Lung (tissue), 12 donors: ENCODE results near the gene TRIM58. TPM values are rescaled to one million over a fixed set of nuclear protein-coding genes. Genes with fewer than 3 reads are reported as not detected.

Experiments used
- ATAC-seq: fragments of 200-7000 bp; cut with Tn5 transposase; one replicate; pipeline ENCODE4 v1.9.1; 2020; ENCODE audit warnings: moderate number of reproducible peaks; ENCODE audit not compliant: insufficient read depth, low FRiP score
- DNase-seq, 3 donors: peaks; one replicate each; pipeline ENCODE4 v3.0.0-alpha.2; 2013 to 2017
- H3K27ac ChIP-seq, 2 donors: one replicate each; pipeline ENCODE4 v1.5.1; 2013; ENCODE audit warnings: mild to moderate bottlenecking in 2 of 2, moderate library complexity in 2 of 2, control low read depth in 1 of 2, inconsistent platforms in 1 of 2, low read depth in 1 of 2, low read length in 1 of 2
- H3K27me3 ChIP-seq, 3 donors: one replicate each; pipeline ENCODE4 v1.5.1; 2013; ENCODE audit warnings: low read length in 2 of 3; ENCODE audit not compliant: control insufficient read depth in 3 of 3, insufficient read depth in 3 of 3
- H3K36me3 ChIP-seq, 4 donors: one replicate each; pipeline ENCODE4 v1.5.1; 2013; ENCODE audit warnings: low read length in 4 of 4, mild to moderate bottlenecking in 1 of 4, moderate library complexity in 1 of 4; ENCODE audit not compliant: control insufficient read depth in 4 of 4, insufficient read depth in 4 of 4
- H3K4me1 ChIP-seq, 5 donors: one replicate each; pipeline ENCODE4 v1.5.1; 2013; ENCODE audit warnings: low read length in 5 of 5, mild to moderate bottlenecking in 2 of 5, moderate library complexity in 1 of 5; ENCODE audit not compliant: control insufficient read depth in 5 of 5, insufficient read depth in 5 of 5
- H3K4me3 ChIP-seq: one replicate; pipeline ENCODE4 v1.5.1; 2013; ENCODE audit warnings: mild to moderate bottlenecking, control low read depth, moderate library complexity
- H3K9ac ChIP-seq, 2 donors: one replicate each; pipeline ENCODE4 v1.5.1; 2013; ENCODE audit warnings: low read length in 2 of 2, control low read depth in 1 of 2; ENCODE audit not compliant: insufficient read depth in 1 of 2
- H3K9me3 ChIP-seq, 4 donors: one replicate each; pipeline ENCODE4 v1.5.1; 2013; ENCODE audit warnings: low read length in 3 of 4, mild to moderate bottlenecking in 1 of 4, moderate library complexity in 1 of 4; ENCODE audit not compliant: control insufficient read depth in 4 of 4, insufficient read depth in 3 of 4
- CTCF ChIP-seq: IDR thresholded peaks from 2 replicates; pipeline ENCODE4 v1.5.1; 2012; ENCODE audit warnings: mild to moderate bottlenecking; ENCODE audit errors: control extremely low read depth, extremely low read depth
- WGBS, 2 donors: extraction: QIAGEN DNeasy Blood & Tissue Kit; methylation state at CpG; one replicate each; pipeline ENCODE4 v1.1.7; 2013; 5-methylcytosine and 5-hydroxymethylcytosine counted together
- polyA plus RNA-seq, 2 donors: library from polyadenylated mRNA; stranded (reverse); fragments of 200-250 nt; gene quantifications; one replicate each; pipeline ENCODE4 v1.2.1, GENCODE V29; 2013
- total RNA-seq, 2 donors: library from RNA; depleted of rRNA in 1 of 2; stranded (reverse); fragments of >200 nt in 1 of 2; gene quantifications; one replicate each; pipeline ENCODE4 v1.2.1, GENCODE V29; 2014 to 2021
- donor health status: control.
- donor health status: control.
- donor health status: Bipolar disorder and iron deficiency.
- donor health status: healthy.
- donor health status: DM: yes; HTN: yes; CAD: no.

TRIM58 gene
- total and polyA plus RNA-seq, 4 donors, result 0.71 to 9.4 (median 1.6) TPM

- WGBS, 2 donors, result 63 to 76% methylated on average over 6 of the region's 6 CpGs
- H3K4me1 ChIP-seq, result no peaks in the 10 kb centered on the region
- H3K27ac ChIP-seq, result no peak within 1 kb of the TSS
- no peak for TF ChIP-seq CTCF
- ATAC-seq (no peak), DNase-seq (no peak)
- no peaks in the 10 kb centered on the region for H3K27me3 ChIP-seq
- H3K9me3 ChIP-seq, result peaks cover 0 to 2% (median 0%) of the 10 kb centered on the region in 4 donors
- H3K4me3 ChIP-seq, result no peak within 1 kb of the TSS
- no peaks in the 10 kb centered on the region for H3K36me3 ChIP-seq
- no peak within 1 kb of the TSS for H3K9ac ChIP-seq
Measured at GRCh38 chr1:247824023-247824422, 33.0 kb upstream of the TRIM58 start, which contains the start of gene OR14A16. Gene OR14A16, minus strand, starts transcription at chr1:247824119. Its CDS starts 8,390 bp downstream, at chr1:247815729.

- no peaks in the 10 kb centered on the region for H3K27me3 ChIP-seq
- no peak for ATAC-seq
- DNase-seq, result no peak
- no peaks in the 10 kb centered on the region for H3K36me3 ChIP-seq
- no peak for TF ChIP-seq CTCF
- peaks cover 0 to 2% (median 0%) of the 10 kb centered on the region in 4 donors for H3K9me3 ChIP-seq
- no peak overlapping the region for H3K9ac ChIP-seq
- no peaks in the 10 kb centered on the region for H3K4me1 ChIP-seq
- H3K27ac ChIP-seq, result no peak overlapping the region
- WGBS, 2 donors, result 77 to 91% methylated on average over 12 to 13 of the region's 13 CpGs
- no peak overlapping the region for H3K4me3 ChIP-seq
Measured at GRCh38 chr1:247825362-247825761, 31.6 kb upstream of the TRIM58 start.

GRCh38 chr1:247829656-247830055, 27.3 kb upstream of the TRIM58 start:
- no peak for TF ChIP-seq CTCF
- ATAC-seq (no peak), DNase-seq (no peak)
- Histone ChIP-seq H3K9ac (no peak overlapping the region), H3K36me3 (no peaks in the 10 kb centered on the region), H3K4me3 (no peak overlapping the region), H3K27me3 (no peaks in the 10 kb centered on the region), H3K4me1 (no peaks in the 10 kb centered on the region), H3K9me3 (peaks cover 0 to 4% (median 0%) of the 10 kb centered on the region in 4 donors), H3K27ac (no peak overlapping the region)
- WGBS, 2 donors, result 0 to 79% methylated on average over 1 of the region's 1 CpG

GRCh38 chr1:247833601-247834000, 23.4 kb upstream of the TRIM58 start:
- no peak for ATAC-seq
- H3K27me3 ChIP-seq, result no peaks in the 10 kb centered on the region

More at GRCh38 chr1:247833601-247834000, 23.4 kb upstream of the TRIM58 start:
- 70 to 87% methylated on average over 6 of the region's 6 CpGs for WGBS, 2 donors
- DNase-seq, result no peak
- no peaks in the 10 kb centered on the region for H3K36me3 ChIP-seq
- H3K9me3 ChIP-seq, result peaks cover 0 to 5% (median 0%) of the 10 kb centered on the region in 4 donors
- no peak overlapping the region for H3K27ac ChIP-seq
- no peak for TF ChIP-seq CTCF
- no peak overlapping the region for H3K9ac ChIP-seq
- no peaks in the 10 kb centered on the region for H3K4me1 ChIP-seq
- H3K4me3 ChIP-seq, result no peak overlapping the region
